NCI-H128 (cell line): ENCODE data around the gene HELZ.
"Not testable (repeated sequence)": the region's sequence is repeated elsewhere in the genome, so short reads cannot be mapped to it uniquely, and the experiment has no call there.

Source experiments
- DNase-seq: peaks from one replicate; lab custom pipeline; 2025; ENCODE audit not compliant: unreplicated experiment; lab: John Stamatoyannopoulos, UW

HELZ gene

GRCh38 chr17:67055041-67055443 lies 190.0 kb downstream of the HELZ start:
- no peak for DNase-seq

GRCh38 chr17:67054608-67055007 lies 190.4 kb downstream of the HELZ start:
- DNase-seq, result no peak

DNA sequence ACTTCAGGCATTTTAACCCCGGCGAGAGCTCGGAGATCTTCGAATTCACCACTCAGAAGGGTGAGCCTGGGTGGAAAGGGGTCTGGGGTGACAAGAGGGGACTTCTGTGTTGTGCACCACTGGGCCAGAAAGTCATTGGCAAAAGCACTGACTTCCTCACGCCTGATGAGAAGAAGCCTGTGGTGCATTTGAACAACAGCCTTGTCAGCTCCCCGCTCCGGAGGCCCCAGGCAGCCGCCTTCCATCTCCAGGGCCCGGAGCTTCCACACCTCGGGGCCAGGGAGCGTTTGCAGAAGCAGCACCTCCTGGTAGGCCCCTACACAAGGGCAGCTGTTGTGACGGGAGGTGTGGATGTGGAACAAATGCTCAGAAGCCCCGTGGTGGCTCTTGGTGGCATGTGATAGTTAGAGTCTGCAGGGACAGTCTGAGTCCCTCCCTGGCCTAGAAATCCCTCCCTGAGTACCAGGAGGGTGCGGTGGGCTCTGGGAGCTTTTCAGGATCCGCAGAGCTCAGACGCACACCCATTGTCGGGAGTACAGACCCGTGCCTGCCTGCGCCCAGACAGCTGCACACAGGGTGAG lies 190.9 kb downstream of the HELZ start:
- DNase-seq, result no peak

- DNase-seq, result no peak
Observed at GRCh38 chr17:67053438-67054000, 191.5 kb downstream of the HELZ start.

DNA sequence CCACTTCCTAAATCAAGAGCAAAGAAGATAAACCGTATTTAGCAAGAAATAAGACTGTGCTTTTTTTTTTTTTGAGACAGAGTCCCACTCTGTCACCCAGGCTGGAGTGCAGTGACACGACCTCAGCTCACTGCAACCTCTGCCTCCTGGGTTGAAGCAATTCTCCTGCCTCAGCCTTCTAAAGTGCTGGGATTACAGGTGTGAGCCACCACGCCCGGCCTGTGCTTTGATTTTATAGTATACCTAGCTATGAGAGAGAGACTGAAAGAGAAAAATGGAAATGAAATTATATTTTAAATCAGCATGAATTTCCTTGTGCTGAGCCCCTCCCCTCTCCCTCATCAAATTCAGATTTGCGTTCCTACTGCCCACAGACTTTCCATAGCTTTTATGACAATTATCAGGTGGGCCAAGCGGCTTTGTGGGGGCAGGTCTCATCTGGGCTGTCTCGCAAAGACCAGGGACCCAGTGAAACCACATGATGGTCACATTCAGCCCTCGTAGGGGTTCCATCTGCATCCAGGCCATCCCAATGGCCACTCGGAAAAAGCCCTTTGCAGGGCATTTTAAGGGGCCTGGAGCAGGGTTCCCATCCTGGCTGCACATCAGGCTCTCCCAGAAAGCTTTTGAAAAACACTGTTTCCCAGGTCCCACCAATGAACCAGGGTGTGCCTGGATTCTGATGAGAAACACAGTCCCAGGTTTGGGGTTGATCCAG lies 192.1 kb downstream of the HELZ start:
- no peak for DNase-seq

DNA sequence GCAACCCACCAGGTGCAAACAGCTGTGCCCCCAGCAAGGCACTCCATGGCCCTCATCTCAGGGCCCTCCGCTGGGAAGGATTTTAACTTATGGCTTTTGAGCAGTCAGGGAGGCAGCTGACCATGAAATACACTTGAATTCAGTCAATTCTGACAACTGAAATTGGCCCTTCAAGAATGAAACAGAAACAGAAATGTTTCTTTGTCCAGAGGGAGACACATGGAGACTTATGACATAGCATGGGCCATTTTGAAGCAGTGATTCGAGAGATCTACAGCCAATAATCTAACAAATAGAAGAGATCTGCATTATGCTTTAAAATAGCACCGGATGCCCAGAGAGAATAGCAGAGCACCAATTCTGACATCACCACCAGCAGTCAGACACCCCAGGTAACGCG lies 193.2 kb downstream of the HELZ start:
- DNase-seq, result no peak

DNA sequence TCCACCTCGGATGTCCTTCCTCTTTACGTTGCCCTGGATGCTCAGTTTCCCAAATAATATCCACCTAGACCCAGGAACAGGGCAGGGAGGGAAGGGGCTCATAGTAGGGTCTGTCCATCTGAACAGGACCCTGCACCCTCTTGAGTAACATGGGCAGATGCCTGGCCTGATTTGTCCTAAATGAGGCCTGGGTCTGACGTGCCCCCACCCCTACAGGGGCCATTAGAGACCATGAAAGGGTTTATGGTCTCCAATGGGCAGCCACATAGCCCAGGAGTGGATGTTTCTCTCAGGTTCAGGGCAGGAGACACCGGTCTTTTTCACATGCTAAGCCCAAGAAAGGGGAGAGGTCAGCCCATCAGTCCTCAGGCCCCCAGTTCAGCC lies 193.8 kb downstream of the HELZ start:
- no peak for DNase-seq

DNA sequence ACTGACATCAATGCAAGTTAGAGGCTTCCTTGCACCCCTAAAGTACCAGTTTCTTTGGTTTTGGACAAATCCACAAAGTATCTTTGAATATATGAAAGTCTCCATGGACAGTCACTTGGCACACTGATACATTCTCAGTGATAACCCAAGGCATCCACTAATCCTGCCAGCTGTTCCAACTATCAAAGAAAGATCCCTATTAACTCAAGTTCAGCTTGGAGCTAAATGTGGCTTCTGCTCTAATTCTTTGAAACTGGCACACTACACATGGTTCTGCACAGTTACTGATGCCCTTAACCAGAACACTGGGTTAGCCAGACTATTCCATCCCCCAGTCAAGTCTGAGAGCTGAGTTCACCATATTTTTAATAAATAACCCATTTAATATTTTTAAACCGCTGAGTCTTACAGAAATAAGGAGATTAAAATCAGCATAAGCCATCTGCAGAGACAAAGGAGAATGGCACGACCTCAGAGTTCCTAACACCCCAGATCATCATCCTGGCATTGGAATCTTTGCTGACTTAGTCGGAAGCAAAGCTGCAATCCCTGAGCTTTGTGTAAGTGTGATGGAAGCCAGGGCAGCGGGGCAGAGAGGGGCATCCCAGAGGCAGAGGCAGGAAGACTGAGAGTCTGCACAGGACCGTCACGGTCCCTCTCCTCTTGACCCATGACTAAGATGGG lies 194.4 kb downstream of the HELZ start:
- no peak for DNase-seq

- DNase-seq, result no peak
Observed at GRCh38 chr17:67050066-67050465, 194.9 kb downstream of the HELZ start.

DNA sequence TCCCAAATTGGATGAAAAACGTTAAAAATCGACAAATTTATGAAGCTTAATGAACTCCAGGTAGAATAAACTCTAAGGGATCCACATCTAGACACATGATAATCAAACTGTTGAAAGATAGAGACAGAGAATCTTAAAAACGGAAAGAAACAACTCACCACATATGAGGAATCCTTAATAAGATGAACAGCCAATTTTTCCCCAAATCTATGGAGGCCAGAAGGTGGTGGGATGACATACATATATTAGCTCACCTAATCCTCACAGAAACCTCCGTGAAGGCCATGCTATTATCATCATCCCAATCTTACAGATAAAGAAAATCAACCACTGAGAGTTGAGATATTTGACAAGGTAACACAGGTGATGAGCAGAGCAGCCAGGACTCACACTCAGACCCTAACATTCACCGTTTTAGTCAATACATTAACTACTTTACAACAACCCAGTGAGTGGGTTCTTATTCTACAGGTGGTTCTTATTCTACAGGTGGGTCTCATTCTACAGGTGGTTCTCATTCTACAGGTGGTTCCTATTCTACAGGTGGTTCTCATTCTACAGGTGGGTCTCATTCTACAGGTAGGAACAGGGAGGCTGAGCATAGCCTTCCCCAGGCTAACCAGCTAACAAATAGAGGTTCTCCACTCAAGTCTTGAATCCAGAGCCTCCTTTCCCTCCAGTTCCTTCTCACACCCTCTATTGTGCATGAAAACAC lies 195.8 kb downstream of the HELZ start:
- no peak for DNase-seq

DNA sequence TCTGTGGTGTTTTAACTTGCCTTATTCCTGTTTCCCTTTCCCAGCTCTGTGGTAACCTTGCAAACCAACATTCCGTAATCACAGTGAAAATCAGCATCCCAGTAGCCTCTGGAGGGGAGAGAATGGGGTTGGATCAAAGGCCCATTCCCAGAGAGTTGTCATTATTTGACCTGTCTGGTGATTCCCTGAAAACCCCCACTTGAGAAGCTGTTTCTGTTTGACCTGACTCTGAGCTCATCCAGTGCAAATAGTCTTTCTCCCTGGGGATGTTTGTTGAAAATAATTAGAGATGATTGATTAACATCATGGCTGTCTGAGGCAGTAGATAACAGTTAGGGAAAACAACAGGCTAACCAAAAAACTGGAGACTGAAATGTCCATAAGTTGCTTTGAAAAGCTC lies 197.6 kb downstream of the HELZ start:
- no peak for DNase-seq

- no peak for DNase-seq
Observed at GRCh38 chr17:67046398-67046797, 198.6 kb downstream of the HELZ start.

DNA sequence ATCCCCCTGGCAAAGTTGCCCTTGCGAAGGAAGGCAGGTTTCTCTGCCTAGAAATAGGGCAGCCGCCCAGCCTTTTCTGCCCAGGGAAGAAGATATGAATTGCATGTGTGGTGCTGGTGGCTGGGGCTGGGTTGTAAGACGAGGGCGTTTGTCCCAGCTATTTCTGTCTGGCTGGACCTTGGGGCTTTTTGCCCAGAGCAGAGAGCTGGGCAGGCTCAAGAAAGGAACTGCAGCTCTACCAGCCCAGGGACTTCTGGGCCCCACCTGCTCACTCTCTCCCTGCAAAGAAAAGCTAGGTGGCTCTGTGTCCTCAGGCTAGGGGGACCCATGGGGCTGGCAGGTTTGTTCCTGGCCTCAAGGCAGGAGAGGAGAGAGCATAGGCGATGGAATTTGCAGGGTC lies 200.1 kb downstream of the HELZ start:
- no peak for DNase-seq

- no peak for DNase-seq
Observed at GRCh38 chr17:67044016-67044772, 200.8 kb downstream of the HELZ start, which contains the start of gene CACNG1. Gene CACNG1 (plus strand): TSS chr17:67044554. CDS start chr17:67044661, 107 bp downstream.

DNA sequence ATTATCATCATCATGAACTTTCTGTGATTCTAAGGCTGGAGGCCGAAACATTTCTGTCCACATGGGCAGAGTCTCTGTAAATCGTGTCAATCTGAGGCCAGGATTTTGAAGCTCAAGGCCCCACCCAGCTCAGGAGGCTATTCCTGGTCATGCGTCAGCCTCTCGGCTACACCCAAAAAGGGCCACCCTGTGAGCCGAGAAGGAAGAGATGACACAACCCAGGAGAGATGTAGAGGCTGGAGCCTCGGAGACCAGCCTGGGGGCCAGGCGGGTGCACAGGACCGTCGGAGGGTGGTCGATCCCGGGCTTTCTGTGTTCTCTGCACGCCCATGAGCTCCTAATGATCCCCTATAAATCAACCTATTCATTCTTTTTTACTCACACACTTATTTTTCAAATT lies 201.7 kb downstream of the HELZ start:
- no peak for DNase-seq

DNA sequence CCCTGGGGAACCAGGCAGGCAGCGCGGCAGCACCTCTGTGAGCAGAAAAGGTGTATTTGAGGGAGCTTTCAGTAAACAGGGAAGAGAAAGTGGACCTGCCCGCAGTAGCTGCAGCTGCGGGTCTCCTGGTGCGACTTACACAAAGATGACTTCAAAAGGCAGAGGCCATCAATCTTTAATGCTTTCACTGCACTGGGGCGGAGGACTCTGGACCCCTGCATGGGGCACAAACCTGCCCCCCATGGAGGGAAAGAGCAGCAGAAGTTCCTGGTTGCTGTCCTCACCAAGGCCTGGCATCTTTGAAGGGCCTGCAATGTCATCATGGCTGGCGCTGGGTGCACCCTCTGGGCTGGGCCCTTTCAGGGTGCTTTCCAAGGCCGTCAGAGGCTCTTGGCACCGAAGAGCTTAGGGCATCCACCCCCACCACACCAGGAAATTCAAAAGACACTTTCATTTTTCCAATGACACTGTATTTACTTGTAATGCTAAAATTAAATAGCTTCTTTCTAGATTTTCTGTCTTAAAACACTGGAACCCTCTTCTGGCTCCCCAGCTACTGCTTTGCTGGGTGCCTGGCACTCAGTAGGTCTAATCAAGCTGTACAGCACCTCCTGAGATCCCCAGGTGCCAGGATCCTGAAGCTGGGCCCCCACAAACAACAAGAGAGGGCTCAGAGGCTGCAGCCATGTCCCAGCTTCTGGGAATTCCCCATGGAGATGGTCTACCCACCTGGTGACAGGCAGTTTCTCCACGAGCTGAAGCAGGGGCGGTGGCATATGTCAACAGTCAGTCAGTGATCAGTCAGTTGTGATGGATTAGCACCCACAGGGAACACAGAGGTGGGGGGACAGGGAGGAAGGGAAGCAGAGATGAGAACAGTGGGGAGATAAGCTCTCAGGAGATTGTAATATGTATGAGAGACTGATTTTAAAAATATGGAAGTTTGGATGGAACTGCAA lies 202.8 kb downstream of the HELZ start:
- DNase-seq, result no peak

- DNase-seq, result no peak
Observed at GRCh38 chr17:67041531-67041930, 203.5 kb downstream of the HELZ start.

GRCh38 chr17:67041119-67041518 lies 203.9 kb downstream of the HELZ start:
- DNase-seq, result not testable (repeated sequence)

- no peak for DNase-seq
Observed at GRCh38 chr17:67040652-67041051, 204.3 kb downstream of the HELZ start.
